Adipocyte (in vitro differentiated cells): ENCODE measurements around the gene ACP4.

Source experiments
- DNase-seq: peaks from one replicate; pipeline ENCODE4 v3.0.0-alpha.2; 2015; ENCODE audit warnings: low read depth
- H3K27me3 ChIP-seq: replicated peaks from 2 replicates; pipeline ENCODE4 v1.7.0; 2013; ENCODE audit warnings: mild to moderate bottlenecking, low read length, moderate library complexity; ENCODE audit not compliant: control insufficient read depth, insufficient read depth
- H3K36me3 ChIP-seq: 2 replicates; pipeline ENCODE4 v1.7.0; 2013; ENCODE audit warnings: low read length, mild to moderate bottlenecking, moderate library complexity; ENCODE audit not compliant: control insufficient read depth, insufficient read depth, severe bottlenecking
- H3K4me1 ChIP-seq: 2 replicates; pipeline ENCODE4 v1.7.0; 2013; ENCODE audit warnings: mild to moderate bottlenecking, low read length, moderate library complexity; ENCODE audit not compliant: control insufficient read depth, insufficient read depth
- H3K4me3 ChIP-seq: 2 replicates; pipeline ENCODE4 v1.7.0; 2013; ENCODE audit warnings: mild to moderate bottlenecking, low read length, moderate library complexity
- H3K9ac ChIP-seq: 2 replicates; pipeline ENCODE4 v1.7.0; 2013; ENCODE audit warnings: mild to moderate bottlenecking, low read length, moderate library complexity
- H3K9me3 ChIP-seq: 2 replicates; pipeline ENCODE4 v1.7.0; 2013; ENCODE audit warnings: mild to moderate bottlenecking, low read length, moderate library complexity; ENCODE audit not compliant: control insufficient read depth

ACP4 gene

GRCh38 chr19:50817941-50818858 lies 28.0 kb downstream of the ACP4 start:
- H3K9me3 ChIP-seq: peaks cover 5% of the 10 kb centered on the region
- peaks cover 4% of the 10 kb centered on the region for H3K4me1 ChIP-seq
- no peak overlapping the region for H3K4me3 ChIP-seq
- H3K27me3 ChIP-seq: peaks cover 56% of the 10 kb centered on the region
- no peaks in the 10 kb centered on the region for H3K36me3 ChIP-seq
- DNase-seq: peak; percentile 24
- no peak overlapping the region for H3K9ac ChIP-seq

DNA sequence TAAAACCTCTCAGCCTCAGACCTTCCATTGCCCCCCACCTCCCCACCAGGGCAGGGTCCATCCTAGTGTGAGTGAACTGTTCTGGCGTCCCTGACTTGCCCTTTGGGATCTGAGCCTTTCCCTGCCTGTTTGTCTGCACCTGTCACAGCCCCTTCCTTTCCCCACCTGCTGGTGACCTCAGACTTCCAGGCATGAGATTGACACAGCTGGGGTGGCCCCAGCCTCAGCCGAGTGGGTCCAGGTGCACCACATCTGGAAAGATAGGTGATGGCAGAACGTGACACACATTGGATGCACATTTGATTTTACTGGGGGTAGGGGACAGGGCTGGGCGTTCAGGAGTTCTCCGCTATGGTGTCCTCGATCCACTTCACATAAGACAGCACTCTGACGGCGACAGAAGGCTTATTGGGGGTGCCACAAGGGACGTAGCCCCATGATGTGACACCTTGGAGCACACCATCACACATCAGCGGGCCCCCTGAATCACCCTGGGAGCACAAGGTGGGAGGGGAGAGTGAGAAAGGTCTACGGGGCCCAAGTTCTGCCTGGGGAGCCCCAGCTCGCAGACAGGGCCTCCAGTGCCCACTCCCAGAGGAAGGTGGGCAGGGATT lies 28.8 kb downstream of the ACP4 start:
- no peak for DNase-seq
- H3K4me3 ChIP-seq: no peak overlapping the region
- H3K4me1 ChIP-seq: peaks cover 4% of the 10 kb centered on the region
- no peak overlapping the region for H3K9ac ChIP-seq
- H3K9me3 ChIP-seq: peaks cover 5% of the 10 kb centered on the region
- peaks cover 56% of the 10 kb centered on the region for H3K27me3 ChIP-seq
- no peaks in the 10 kb centered on the region for H3K36me3 ChIP-seq

DNA sequence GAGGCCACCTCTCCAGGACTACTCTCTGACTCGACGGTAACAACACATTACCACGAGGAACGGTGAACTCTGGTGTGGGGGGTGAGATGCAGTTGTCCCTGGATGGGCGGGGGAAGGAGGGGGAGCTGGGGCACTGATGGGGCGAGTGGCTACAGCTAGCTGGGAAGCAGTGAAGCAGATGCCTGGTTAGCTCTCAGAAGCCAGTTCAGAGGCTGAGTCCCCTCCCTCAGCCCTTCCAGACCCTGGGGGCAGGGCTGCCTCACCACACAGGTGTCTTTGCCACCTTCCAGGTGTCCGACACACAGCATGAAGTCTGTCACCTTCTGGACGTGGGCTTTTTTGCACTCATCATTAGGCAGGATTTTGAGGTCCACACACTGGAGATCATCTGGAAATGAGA lies 29.4 kb downstream of the ACP4 start:
- Histone ChIP-seq H3K4me3 (no peak overlapping the region), H3K27me3 (peaks cover 59% of the 10 kb centered on the region), H3K36me3 (no peaks in the 10 kb centered on the region), H3K4me1 (peaks cover 4% of the 10 kb centered on the region), H3K9ac (no peak overlapping the region), H3K9me3 (peaks cover 5% of the 10 kb centered on the region)
- DNase-seq: no peak

DNA sequence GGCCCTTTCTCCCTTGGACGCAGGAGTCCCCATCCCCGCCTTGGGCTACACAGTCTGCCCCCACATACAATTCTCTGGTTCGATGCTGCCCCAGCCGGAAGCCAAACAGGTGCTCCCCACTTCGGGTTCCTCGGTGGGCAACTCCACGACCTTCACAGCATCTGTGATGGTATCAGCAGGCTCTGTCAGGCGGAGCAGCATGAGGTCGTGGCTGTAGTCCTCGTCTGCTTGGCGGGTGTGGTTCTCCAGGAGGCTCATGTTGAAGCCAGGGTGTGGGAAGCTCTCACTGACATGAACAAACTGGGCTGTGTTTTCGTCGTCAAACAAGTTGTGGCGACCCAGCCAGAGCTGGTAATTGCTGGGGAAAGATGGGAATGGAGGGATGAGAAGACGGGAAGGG lies 29.9 kb downstream of the ACP4 start:
- peaks cover 4% of the 10 kb centered on the region for H3K4me1 ChIP-seq
- H3K27me3 ChIP-seq: peaks cover 55% of the 10 kb centered on the region
- H3K36me3 ChIP-seq: no peaks in the 10 kb centered on the region
- H3K4me3 ChIP-seq: no peak overlapping the region
- H3K9ac ChIP-seq: no peak overlapping the region
- DNase-seq: no peak
- peaks cover 5% of the 10 kb centered on the region for H3K9me3 ChIP-seq

- H3K4me3 ChIP-seq: no peak overlapping the region
- H3K9me3 ChIP-seq: peaks cover under 1% of the 10 kb centered on the region
- no peak overlapping the region for H3K9ac ChIP-seq
- peaks cover 4% of the 10 kb centered on the region for H3K4me1 ChIP-seq
- DNase-seq: no peak
- no peaks in the 10 kb centered on the region for H3K36me3 ChIP-seq
- peaks cover 55% of the 10 kb centered on the region for H3K27me3 ChIP-seq
Observed at GRCh38 chr19:50820549-50821247, 30.5 kb downstream of the ACP4 start.

DNA sequence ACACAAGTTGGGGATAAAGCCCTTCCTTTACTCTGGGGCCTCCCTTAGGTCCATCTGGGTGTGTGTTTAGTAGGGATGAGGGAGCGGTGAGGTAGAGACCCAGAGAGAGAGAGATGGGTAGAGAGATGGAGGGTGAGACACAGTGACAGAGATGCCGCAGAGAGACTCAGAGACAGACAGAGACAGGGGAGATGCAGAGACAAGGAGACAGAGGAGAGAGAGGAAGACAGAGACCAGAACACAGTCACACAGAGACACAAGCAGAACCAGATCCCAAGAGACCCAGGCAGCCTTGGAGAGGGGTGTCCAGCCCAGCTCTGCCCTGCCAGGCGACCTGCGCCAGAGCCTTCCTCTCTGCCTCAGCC lies 31.0 kb downstream of the ACP4 start:
- H3K4me3 ChIP-seq: no peak overlapping the region
- H3K9me3 ChIP-seq: no peaks in the 10 kb centered on the region
- H3K9ac ChIP-seq: no peak overlapping the region
- H3K4me1 ChIP-seq: peaks cover 4% of the 10 kb centered on the region
- no peak for DNase-seq
- H3K36me3 ChIP-seq: no peaks in the 10 kb centered on the region
- H3K27me3 ChIP-seq: peaks cover 56% of the 10 kb centered on the region

DNA sequence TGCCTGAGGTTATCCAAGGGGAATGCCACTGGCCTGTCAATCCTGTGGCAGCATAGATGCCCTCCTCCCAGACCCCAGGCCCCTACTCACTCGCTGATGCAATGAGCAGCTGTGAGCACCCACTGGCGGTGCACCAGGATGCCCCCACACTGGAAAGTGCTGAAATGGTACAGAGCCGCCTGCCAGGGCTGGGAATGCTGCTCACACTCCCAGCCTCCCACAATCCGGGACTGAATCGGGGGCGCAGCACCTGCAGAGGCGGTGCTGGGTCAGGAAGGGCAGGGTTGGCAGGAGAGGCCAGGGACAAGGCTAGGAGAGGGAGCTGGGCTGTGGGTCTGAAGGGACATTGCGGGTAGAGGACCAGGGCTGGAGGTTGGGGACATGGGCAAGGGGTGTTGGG lies 31.4 kb downstream of the ACP4 start:
- DNase-seq: no peak
- Histone ChIP-seq H3K9me3 (no peaks in the 10 kb centered on the region), H3K4me1 (peaks cover 4% of the 10 kb centered on the region), H3K27me3 (peaks cover 56% of the 10 kb centered on the region), H3K36me3 (no peaks in the 10 kb centered on the region), H3K4me3 (no peak overlapping the region), H3K9ac (no peak overlapping the region)

GRCh38 chr19:50822661-50823208 lies 32.5 kb downstream of the ACP4 start:
- H3K4me1 ChIP-seq: no peaks in the 10 kb centered on the region
- DNase-seq: no peak
- no peak overlapping the region for H3K4me3 ChIP-seq
- no peaks in the 10 kb centered on the region for H3K36me3 ChIP-seq
- H3K27me3 ChIP-seq: peaks cover 59% of the 10 kb centered on the region
- no peak overlapping the region for H3K9ac ChIP-seq
- H3K9me3 ChIP-seq: no peaks in the 10 kb centered on the region

GRCh38 chr19:50823389-50824042 lies 33.3 kb downstream of the ACP4 start, which contains the start of gene KLK1:
Gene KLK1 (minus strand): TSS chr19:50823787. CDS start chr19:50823748, 39 bp downstream.
- Histone ChIP-seq H3K36me3 (no peaks in the 10 kb centered on the region), H3K4me1 (no peaks in the 10 kb centered on the region), H3K9me3 (no peaks in the 10 kb centered on the region), H3K27me3 (peaks cover 53% of the 10 kb centered on the region), H3K9ac (no peak within 1 kb of the TSS), H3K4me3 (no peak within 1 kb of the TSS)
- DNase-seq: no peak

DNA sequence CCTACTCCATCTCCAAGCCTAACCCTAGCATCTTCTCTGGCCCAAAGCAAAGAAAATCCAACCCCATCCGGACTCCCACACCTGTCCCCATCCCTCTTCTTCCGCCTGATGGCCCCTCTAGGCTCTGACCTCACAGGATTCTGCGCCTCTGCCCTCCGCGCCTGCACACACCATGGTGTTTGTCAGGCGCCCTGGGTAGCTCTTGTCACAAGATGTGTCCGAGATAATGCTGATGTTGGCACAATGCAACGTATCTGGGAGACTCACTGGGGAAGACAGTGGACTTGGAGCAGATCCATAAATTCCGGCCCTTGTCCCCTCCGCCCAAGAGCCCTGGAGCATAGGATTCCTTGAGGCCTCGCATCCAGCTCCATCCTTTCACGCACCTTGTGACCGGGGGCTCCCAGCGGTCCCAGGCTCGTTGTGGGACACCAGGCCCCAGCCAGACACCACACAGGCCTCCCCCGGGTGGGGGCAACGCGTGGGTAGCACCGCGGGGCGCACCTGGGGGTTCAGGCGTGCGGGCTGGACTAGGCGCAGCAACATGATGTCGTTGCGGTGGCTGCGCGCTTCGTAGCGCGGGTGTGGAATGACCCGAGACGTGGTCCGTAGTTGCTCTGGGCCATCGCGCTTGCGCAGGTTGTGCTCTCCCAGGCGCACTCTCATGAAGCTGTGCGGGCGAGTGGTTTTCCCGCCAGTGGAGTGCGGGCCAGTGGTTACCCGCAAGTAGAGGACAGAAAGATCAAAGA lies 36.5 kb downstream of the ACP4 start:
- Histone ChIP-seq H3K4me1 (no peaks in the 10 kb centered on the region), H3K27me3 (peaks cover 46% of the 10 kb centered on the region), H3K9ac (no peak overlapping the region), H3K36me3 (no peaks in the 10 kb centered on the region), H3K9me3 (no peaks in the 10 kb centered on the region), H3K4me3 (no peak overlapping the region)
- DNase-seq: no peak
